Superior temporal gyrus (tissue), 1 donor: ENCODE data around the gene KIAA1217.

ENCODE experiments used
- DNase-seq: peaks from one replicate; pipeline ENCODE4 v3.0.0-alpha.2; 2016; ENCODE audit errors: extremely low spot score

The KIAA1217 gene

DNA sequence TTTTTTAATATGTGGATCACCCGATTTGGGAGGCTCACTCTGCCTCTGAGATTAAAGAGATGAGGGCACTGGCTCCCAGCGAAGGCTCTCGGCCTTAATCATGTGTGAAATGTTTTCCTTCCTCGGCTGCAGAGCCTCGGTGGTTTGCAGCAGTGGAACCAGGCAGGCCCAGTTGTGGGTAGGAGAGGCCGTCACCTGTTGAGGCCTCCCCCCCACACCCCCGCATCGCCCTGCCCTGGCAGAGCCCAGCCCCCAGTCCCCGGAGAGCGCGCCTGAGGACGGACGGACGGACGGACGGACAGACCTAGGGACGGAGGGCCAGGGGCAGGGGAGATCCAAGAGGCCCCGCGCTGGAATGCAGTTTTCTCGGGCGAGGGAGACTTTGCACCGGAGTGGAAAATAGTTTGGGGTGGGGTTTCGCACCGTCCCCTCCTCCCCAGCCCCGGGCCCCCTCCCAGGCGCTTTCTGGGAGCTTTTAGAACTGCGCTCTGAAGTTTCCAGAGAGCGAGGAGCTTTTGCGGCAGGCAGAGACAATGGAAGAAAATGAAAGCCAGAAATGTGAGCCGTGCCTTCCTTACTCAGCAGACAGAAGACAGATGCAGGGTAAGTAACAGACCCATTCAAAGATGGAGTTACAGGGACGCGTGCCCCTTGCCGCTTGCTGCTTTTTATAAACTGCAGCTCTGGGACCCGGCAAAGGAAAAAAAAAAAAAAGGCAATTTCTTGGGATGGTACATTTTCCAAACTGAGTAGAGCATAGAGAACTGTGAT lies at the start of gene KIAA1217:
Gene KIAA1217 (plus strand): TSS at position 478 of the 771 bp plus-strand sequence. CDS start 56 bp downstream, at position 534.
- DNase-seq: no peak

DNA sequence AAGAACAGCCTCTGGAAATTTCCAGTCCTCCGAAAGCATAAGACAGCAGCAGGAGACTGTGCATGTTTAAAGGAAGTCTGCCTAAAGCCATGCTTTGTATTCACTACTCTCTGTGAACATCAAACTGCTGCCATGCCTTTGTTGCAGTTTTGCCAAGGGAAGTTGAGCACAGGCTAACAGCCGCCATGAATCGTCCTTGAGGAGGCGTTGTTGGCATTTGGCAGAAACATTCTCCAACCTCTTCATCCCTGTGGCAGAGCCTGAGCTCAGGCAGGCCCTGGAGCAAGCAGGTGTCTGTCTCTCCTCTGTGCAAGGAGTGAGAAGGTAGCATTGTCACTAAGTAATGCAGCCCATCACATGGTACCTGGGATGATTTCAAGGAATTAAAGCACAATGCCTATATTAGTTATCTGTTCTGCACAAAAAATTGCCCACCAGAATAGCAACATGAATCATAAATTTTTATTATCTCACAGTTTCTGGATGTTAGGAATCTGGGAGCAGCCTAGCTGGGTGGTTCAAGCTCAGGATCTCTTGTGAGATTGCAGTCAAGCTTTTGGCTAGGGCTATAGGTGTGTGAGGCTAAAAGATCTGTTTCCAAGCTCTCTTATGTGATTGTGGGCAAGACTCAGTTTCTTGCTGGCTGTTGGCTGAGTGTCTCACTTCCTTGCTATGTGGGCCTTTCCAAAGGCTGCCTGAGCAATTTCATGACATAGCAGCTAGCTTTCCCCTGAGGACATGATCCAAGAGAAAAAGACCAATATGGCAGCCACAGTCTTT lies 46.5 kb upstream of the KIAA1217 start:
- no peak for DNase-seq

DNA sequence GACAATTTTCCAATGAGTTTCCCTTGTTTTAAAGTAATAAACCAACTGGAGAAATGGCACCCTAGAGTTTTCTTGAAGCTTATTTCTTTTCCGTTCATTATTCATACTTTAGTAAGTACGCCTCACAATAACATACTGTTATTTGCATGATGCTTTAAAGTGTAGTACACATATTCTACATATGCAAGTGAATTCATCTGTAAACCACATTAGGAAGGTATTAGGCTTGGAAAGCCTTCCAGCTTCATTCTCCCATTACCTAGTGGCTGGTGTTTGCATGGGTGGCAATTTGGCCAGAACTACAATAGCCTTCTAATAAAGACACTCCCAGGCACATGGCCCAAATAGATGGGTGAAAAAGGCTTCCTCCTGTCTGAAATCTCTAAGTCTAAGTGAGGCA lies 45.5 kb upstream of the KIAA1217 start:
- DNase-seq: no peak

- no peak for DNase-seq
Measured at GRCh38 chr10:24168258-24169170, 40.4 kb upstream of the KIAA1217 start.

DNA sequence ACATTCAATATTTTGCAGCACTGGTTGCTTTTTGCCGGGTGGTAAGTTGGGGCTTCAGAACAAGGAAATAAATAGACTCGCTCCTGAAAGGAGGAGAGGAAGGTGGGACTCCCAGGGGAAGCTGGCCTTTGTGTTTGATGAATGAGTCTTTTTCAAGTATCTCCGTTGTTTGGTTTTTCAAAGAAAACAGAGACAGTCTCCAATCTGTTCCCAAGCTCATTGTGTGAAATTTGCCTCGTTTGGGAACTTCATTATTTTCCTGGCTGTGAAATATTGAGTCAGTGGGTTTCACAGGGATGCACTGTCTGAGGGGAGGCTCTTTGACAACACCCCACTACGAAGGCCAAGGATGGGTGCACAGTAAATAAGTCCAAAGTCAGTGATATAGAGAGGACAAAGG lies 38.7 kb upstream of the KIAA1217 start:
- no peak for DNase-seq

DNA sequence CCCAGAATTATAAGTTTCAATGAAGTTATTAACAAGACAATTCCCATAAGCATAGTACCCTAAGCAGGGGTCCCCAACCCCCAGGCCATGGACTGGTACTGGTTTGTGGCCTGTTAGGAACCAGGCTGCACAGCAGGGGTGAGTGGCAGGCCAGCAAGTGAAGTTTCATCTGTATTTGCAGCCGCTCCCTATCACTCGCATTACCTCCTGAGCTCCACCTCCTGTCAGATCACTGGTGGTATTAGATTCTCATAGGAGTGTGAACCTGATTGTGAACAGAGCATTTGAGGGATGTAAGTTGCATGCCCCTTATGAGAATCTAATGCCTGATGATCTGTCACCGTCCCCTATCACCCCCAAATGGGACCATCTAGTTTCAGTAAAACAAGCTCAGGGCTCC lies 36.0 kb upstream of the KIAA1217 start:
- DNase-seq: no peak

- no peak for DNase-seq
Measured at GRCh38 chr10:24174014-24174413, 34.9 kb upstream of the KIAA1217 start.

DNA sequence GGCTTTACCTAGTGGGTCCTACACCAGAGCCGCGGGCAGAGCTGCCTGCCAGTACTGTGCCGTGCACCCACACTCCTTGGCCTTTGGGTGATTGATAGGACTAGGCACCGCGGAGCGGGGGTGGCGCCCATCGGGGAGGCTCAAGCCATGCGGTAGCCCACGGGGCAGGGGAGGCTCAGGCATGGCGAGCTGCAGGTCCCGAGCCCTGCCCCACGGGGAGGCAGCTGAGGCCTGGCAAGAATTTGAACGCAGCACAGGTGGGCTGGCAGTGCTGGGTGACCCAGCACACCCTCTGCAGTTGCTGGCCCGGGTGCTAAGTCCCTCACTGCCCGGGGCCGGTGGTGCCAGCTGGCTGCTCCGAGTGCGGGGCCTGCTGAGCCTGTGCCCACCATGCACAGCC lies 32.3 kb upstream of the KIAA1217 start:
- no peak for DNase-seq

- DNase-seq: no peak
Measured at GRCh38 chr10:24177636-24178035, 31.3 kb upstream of the KIAA1217 start.

- no peak for DNase-seq
Measured at GRCh38 chr10:24180891-24181290, 28.0 kb upstream of the KIAA1217 start.

- no peak for DNase-seq
Measured at GRCh38 chr10:24184455-24184854, 24.5 kb upstream of the KIAA1217 start.

GRCh38 chr10:24193330-24193729 lies 15.6 kb upstream of the KIAA1217 start:
- no peak for DNase-seq

- no peak for DNase-seq
Measured at GRCh38 chr10:24197263-24197662, 11.7 kb upstream of the KIAA1217 start.

DNA sequence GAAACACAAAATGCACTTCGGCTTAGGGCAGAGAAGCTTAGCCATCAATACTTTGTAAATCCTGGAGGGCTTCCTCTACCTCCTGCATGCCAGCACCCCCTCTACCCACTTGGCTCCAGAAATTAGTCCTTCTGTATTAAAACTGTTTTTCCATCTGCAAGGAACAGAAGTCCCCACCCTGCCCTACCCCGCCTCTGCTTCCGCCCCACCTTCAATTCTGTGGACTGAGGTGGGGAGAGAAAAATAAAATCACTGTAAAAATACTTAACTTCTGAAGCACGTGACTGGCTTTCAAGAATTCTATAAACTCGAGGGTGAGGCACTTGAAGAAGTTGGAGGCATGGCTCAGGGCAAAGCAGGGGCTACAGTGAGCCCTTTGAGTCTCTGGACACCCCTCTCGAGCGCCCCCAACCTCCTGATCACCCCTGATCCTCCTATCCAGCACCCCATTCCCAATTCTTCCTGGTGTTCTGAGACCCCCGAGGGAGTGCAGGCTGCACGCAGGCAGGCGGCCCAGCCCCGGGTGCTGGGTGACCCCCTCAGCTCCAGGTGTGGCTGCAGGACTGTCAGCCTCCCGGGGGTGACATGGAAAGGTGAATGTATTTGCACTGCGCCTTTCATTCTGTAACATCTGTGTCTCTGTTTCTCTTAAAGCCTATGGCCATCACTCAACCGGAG lies 7.3 kb upstream of the KIAA1217 start:
- DNase-seq: no peak

GRCh38 chr10:24202181-24202570 lies 6.8 kb upstream of the KIAA1217 start:
- no peak for DNase-seq

- no peak for DNase-seq
Measured at GRCh38 chr10:24205821-24206220, 3.1 kb upstream of the KIAA1217 start.

DNA sequence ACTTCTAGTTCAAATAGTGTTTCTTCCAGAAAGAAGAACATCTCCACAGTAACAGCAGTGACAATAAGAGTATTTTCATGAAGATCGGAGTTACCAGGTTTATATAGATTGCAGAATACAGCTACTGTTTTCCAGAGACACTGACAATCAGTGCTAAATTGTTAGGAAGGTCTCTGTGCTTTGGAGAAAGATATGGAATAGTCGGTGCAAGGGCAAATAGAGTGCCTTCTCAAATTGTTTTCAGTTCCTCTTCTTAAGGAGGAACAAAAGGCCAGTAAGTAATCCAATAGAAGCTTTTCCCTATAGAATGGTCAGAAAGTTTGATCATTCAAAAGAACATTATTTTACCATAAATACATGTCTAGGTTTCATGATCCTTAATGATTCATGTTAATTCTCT lies 2.6 kb upstream of the KIAA1217 start:
- no peak for DNase-seq

GRCh38 chr10:24206926-24207325 lies 2.0 kb upstream of the KIAA1217 start:
- DNase-seq: no peak

DNA sequence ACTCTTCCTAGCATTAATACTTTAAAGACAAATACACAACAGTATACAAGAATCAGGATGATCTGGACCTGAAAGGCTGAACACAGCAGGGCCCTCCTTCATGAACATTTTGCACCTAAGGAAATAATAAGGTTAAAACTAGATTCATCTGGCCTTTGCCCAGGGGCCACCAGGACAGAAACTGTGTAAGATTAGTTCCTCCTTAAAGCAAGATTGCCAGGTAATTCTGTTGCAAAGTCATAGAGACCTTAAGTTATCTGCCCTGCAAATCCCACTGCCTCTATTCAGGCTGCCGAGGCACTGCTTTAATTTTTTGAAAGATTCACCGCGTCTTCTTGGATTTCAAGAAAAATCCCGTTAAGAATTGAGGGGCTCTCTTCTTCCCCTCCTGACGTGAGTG lies 1.6 kb upstream of the KIAA1217 start:
- DNase-seq: no peak

DNA sequence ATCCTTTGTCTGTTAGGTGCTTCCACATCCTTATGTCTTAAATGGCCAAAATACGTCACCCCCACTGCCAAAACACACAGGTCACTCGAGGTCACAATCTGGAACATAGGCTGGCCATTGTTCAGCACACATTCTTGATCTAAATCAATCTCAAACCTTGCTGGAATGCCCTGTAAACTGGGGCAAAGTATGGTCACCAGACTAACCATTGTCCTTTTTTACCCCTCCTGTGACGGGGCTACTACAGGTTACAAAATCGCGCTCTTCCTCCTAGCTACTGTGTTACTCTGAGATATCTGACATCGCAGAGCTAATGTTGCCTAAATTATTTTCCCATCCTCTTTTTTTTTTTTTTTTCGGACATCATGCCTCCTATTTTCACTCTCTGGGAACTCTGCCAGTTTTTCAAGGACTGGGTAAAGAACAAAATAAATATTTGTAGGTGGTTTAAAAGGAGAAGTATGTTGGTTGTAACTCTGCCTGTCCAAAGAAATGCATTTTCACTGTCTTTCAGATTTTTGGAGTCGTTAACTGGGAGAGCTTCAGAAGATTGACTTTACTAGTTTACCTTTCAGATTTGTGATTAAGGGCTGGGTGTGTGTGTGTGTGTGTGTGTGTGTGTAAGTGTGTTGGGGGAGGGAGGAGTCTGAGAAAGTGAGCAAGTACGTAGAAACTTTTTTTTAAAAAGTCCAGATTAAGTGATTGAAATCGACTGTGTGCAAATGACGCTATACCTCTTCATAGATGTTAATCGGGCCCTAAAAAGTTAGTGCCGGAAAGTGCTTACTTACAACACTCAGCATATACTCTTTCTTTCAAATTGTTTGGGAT lies 942 bp upstream of the KIAA1217 start:
- DNase-seq: no peak

DNA sequence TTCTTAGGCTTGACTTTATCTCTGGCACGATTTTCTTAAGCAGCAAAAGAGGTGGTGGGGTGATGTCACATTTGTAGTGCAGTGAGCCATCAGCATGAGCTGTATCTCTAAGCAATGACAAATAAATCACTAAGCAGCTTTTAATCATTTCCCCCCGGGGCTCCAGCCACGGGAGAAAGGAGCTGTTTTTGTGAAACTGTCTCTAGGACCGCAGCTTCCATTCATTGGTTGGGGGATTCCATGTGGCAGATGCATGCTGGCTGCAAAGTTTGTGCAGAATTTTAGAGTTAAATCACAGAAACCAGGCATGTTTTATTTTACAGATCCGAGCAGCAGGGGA lies 464 bp downstream of the KIAA1217 start:
- no peak for DNase-seq
